Duodenal mucosa (tissue), 2 donors: Measurements from ENCODE around the gene MAN1A1.

Source experiments
- H3K27ac ChIP-seq: one replicate; pipeline ENCODE4 v1.7.0; 2013; ENCODE audit warnings: low read depth, low read length
- H3K27me3 ChIP-seq, 2 donors: one replicate each; pipeline ENCODE4 v1.7.0; 2013; ENCODE audit warnings: low read length in 2 of 2, control low read depth in 1 of 2; ENCODE audit not compliant: insufficient read depth in 2 of 2, control insufficient read depth in 1 of 2
- H3K36me3 ChIP-seq, 2 donors: one replicate each; pipeline ENCODE4 v1.7.0; 2013; ENCODE audit warnings: low read length in 2 of 2, control low read depth in 1 of 2; ENCODE audit not compliant: insufficient read depth in 2 of 2, control insufficient read depth in 1 of 2
- H3K4me1 ChIP-seq, 2 donors: one replicate each; pipeline ENCODE4 v1.7.0; 2013; ENCODE audit warnings: low read length in 2 of 2, control low read depth in 1 of 2; ENCODE audit not compliant: insufficient read depth in 2 of 2, control insufficient read depth in 1 of 2
- H3K4me3 ChIP-seq, 2 donors: one replicate each; pipeline ENCODE4 v1.7.0; 2013; ENCODE audit warnings: low read length in 2 of 2, low read depth in 1 of 2
- H3K9ac ChIP-seq, 2 donors: one replicate each; pipeline ENCODE4 v1.7.0; 2013; ENCODE audit warnings: low read length in 2 of 2, low read depth in 1 of 2
- H3K9me3 ChIP-seq, 2 donors: one replicate each; pipeline ENCODE4 v1.7.0; 2013; ENCODE audit warnings: low read length in 2 of 2, control low read depth in 1 of 2; ENCODE audit not compliant: control insufficient read depth in 1 of 2

Gene MAN1A1

GRCh38 chr6:119308991-119309657, 40.4 kb downstream of the MAN1A1 start:
- Histone ChIP-seq H3K9me3 (no peaks in the 10 kb centered on the region), H3K36me3 (peaks cover 12 to 15% of the 10 kb centered on the region in 2 donors), H3K27me3 (no peaks in the 10 kb centered on the region), H3K4me3 (no peak overlapping the region), H3K4me1 (peaks cover 30 to 47% of the 10 kb centered on the region in 2 donors), H3K27ac (no peak overlapping the region), H3K9ac (no peak overlapping the region)

GRCh38 chr6:119308048-119308570, 41.5 kb downstream of the MAN1A1 start:
- Histone ChIP-seq H3K27me3 (no peaks in the 10 kb centered on the region), H3K9ac (no peak overlapping the region), H3K4me1 (peaks cover 23 to 38% of the 10 kb centered on the region in 2 donors)

GRCh38 chr6:119307056-119307455, 42.5 kb downstream of the MAN1A1 start:
- no peaks in the 10 kb centered on the region for H3K9me3 ChIP-seq
- no peak overlapping the region for H3K4me3 ChIP-seq
- no peaks in the 10 kb centered on the region for H3K27me3 ChIP-seq

More at GRCh38 chr6:119308048-119308570, 41.5 kb downstream of the MAN1A1 start:
- Histone ChIP-seq H3K36me3 (peaks cover 15 to 16% of the 10 kb centered on the region in 2 donors), H3K4me3 (no peak overlapping the region), H3K9me3 (no peaks in the 10 kb centered on the region), H3K27ac (no peak overlapping the region)

GRCh38 chr6:119306396-119306968, 43.1 kb downstream of the MAN1A1 start:
- Histone ChIP-seq H3K27me3 (no peaks in the 10 kb centered on the region), H3K9me3 (no peaks in the 10 kb centered on the region), H3K36me3 (peaks cover 15 to 18% of the 10 kb centered on the region in 2 donors), H3K9ac (no peak overlapping the region), H3K4me3 (no peak overlapping the region), H3K27ac (no peak overlapping the region), H3K4me1 (peaks cover 15 to 27% of the 10 kb centered on the region in 2 donors)

More at GRCh38 chr6:119307056-119307455, 42.5 kb downstream of the MAN1A1 start:
- Histone ChIP-seq H3K36me3 (peaks cover 15 to 18% of the 10 kb centered on the region in 2 donors), H3K9ac (no peak overlapping the region), H3K4me1 (peaks cover 15 to 28% of the 10 kb centered on the region in 2 donors), H3K27ac (no peak overlapping the region)

- H3K4me1 ChIP-seq: peaks cover 0 to 4% of the 10 kb centered on the region in 2 donors
- H3K9me3 ChIP-seq: no peaks in the 10 kb centered on the region
Observed at GRCh38 chr6:119303164-119303887, 46.2 kb downstream of the MAN1A1 start.

GRCh38 chr6:119301429-119301828, 48.1 kb downstream of the MAN1A1 start:
- Histone ChIP-seq H3K27ac (no peak overlapping the region), H3K9ac (no peak overlapping the region), H3K36me3 (peaks cover 15 to 20% of the 10 kb centered on the region in 2 donors), H3K27me3 (no peaks in the 10 kb centered on the region), H3K4me1 (peaks cover 0 to 2% of the 10 kb centered on the region in 2 donors), H3K4me3 (no peak overlapping the region), H3K9me3 (no peaks in the 10 kb centered on the region)

More at GRCh38 chr6:119303164-119303887, 46.2 kb downstream of the MAN1A1 start:
- Histone ChIP-seq H3K27ac (no peak overlapping the region), H3K4me3 (no peak overlapping the region), H3K9ac (no peak overlapping the region), H3K36me3 (peaks cover 18 to 23% of the 10 kb centered on the region in 2 donors), H3K27me3 (no peaks in the 10 kb centered on the region)

- peaks cover 6 to 14% of the 10 kb centered on the region in 2 donors for H3K4me1 ChIP-seq
- no peak overlapping the region for H3K27ac ChIP-seq
- H3K9me3 ChIP-seq: no peaks in the 10 kb centered on the region
- no peak overlapping the region for H3K4me3 ChIP-seq
- peaks cover 6 to 9% of the 10 kb centered on the region in 2 donors for H3K36me3 ChIP-seq
- H3K9ac ChIP-seq: no peak overlapping the region
- H3K27me3 ChIP-seq: no peaks in the 10 kb centered on the region
Observed at GRCh38 chr6:119299694-119300093, 49.9 kb downstream of the MAN1A1 start.

GRCh38 chr6:119297049-119297448, 52.5 kb downstream of the MAN1A1 start:
- Histone ChIP-seq H3K36me3 (peaks cover 0 to 9% of the 10 kb centered on the region in 2 donors), H3K27ac (no peak overlapping the region), H3K4me1 (peaks cover 6 to 14% of the 10 kb centered on the region in 2 donors), H3K9ac (no peak overlapping the region), H3K9me3 (no peaks in the 10 kb centered on the region), H3K4me3 (no peak overlapping the region), H3K27me3 (no peaks in the 10 kb centered on the region)

- Histone ChIP-seq H3K36me3 (peaks cover 4 to 9% of the 10 kb centered on the region in 2 donors), H3K4me3 (no peak overlapping the region), H3K9ac (no peak overlapping the region)
Observed at GRCh38 chr6:119296036-119297035, 53.2 kb downstream of the MAN1A1 start.

More at GRCh38 chr6:119296036-119297035, 53.2 kb downstream of the MAN1A1 start:
- Histone ChIP-seq H3K27me3 (no peaks in the 10 kb centered on the region), H3K4me1 (peaks cover 6 to 14% of the 10 kb centered on the region in 2 donors), H3K9me3 (no peaks in the 10 kb centered on the region), H3K27ac (no peak overlapping the region)
